CD4-positive, CD25-positive, alpha-beta regulatory T cell (primary cell): ENCODE results near the gene OTOP3. TPM values are rescaled to one million over a fixed set of nuclear protein-coding genes. Genes with fewer than 3 reads are reported as not detected.
"Not testable (repeated sequence)": the region's sequence is repeated elsewhere in the genome, so short reads cannot be mapped to it uniquely, and the experiment has no call there.

Experiments used
- ATAC-seq, 2 donors: fragments of 150-1000 bp; cut with Tn5 transposase; one replicate each; pipeline ENCODE4 v1.10.0; 2021; ENCODE audit warnings: low read depth in 2 of 2, moderate number of reproducible peaks in 2 of 2, moderate library complexity in 1 of 2
- DNase-seq, 3 donors: peaks; one replicate each; pipeline versions ENCODE4 v3.0.0 to v3.0.0-alpha.2; 2012 to 2022; ENCODE audit warnings: mixed read lengths in 1 of 3
- H3K27ac ChIP-seq: one replicate; pipeline ENCODE4 v1.7.0; 2013; ENCODE audit warnings: mild to moderate bottlenecking, low read length; ENCODE audit not compliant: insufficient read depth, poor library complexity, severe bottlenecking
- H3K27me3 ChIP-seq: one replicate; pipeline ENCODE4 v1.7.0; 2013; ENCODE audit warnings: low read length; ENCODE audit not compliant: control insufficient read depth, insufficient read depth
- H3K36me3 ChIP-seq: one replicate; pipeline ENCODE4 v1.7.0; 2013; ENCODE audit warnings: mild to moderate bottlenecking, low read length, moderate library complexity; ENCODE audit not compliant: control insufficient read depth, insufficient read depth
- H3K4me1 ChIP-seq: 2 replicates; pipeline ENCODE4 v1.7.0; 2013; ENCODE audit warnings: mild to moderate bottlenecking, low read length; ENCODE audit not compliant: insufficient read depth, control insufficient read depth, poor library complexity, severe bottlenecking
- H3K4me3 ChIP-seq: one replicate; pipeline ENCODE4 v1.7.0; 2013; ENCODE audit warnings: low read depth, mild to moderate bottlenecking, low read length, moderate library complexity
- H3K9me3 ChIP-seq, 2 experiments: 1 replicate in 1 of 2; 2 replicates in 1 of 2; pipeline ENCODE4 v1.7.0; 2013; ENCODE audit warnings: low read length in 2 of 2, mild to moderate bottlenecking in 1 of 2, moderate library complexity in 1 of 2; ENCODE audit not compliant: control insufficient read depth in 2 of 2
- H3K27ac Mint-ChIP-seq, 3 donors: one replicate each; pipeline ENCODE4 v1.8.0; 2020 to 2022; ENCODE audit warnings: mild to moderate bottlenecking in 3 of 3, mixed read lengths in 3 of 3, moderate library complexity in 2 of 3
- H3K27me3 Mint-ChIP-seq: one replicate; pipeline ENCODE4 v1.8.0; 2022; ENCODE audit warnings: mild to moderate bottlenecking, mixed read lengths
- H3K36me3 Mint-ChIP-seq: one replicate; pipeline ENCODE4 v1.8.0; 2020; ENCODE audit warnings: mixed read lengths
- H3K4me1 Mint-ChIP-seq, 4 donors: one replicate each; pipeline ENCODE4 v1.8.0; 2020 to 2022; ENCODE audit warnings: mixed read lengths in 4 of 4, mild to moderate bottlenecking in 1 of 4
- H3K4me3 Mint-ChIP-seq, 4 donors: one replicate each; pipeline ENCODE4 v1.8.0; 2020 to 2022; ENCODE audit warnings: mild to moderate bottlenecking in 4 of 4, mixed read lengths in 4 of 4, moderate library complexity in 3 of 4
- H3K9me3 Mint-ChIP-seq, 7 donors: one replicate each; pipeline ENCODE4 v1.8.0; 2020 to 2022; ENCODE audit warnings: mixed read lengths in 7 of 7, mild to moderate bottlenecking in 3 of 7, moderate library complexity in 2 of 7
- polyA plus RNA-seq, 4 donors: library from polyadenylated mRNA; unstranded; fragments of 300-500 nt; fragmentation: Illumina TruSeq; gene quantifications; one replicate each; pipeline ENCODE4 v1.2.3, GENCODE V29; 2021
- total RNA-seq: library from RNA; stranded (reverse); gene quantifications from one replicate; pipeline ENCODE4 v1.2.3, GENCODE V29; 2022

The OTOP3 gene
- total and polyA plus RNA-seq, 5 donors from 2014 or later, result not detected

- H3K36me3 Mint-ChIP-seq, result no peaks in the 10 kb centered on the region
- peaks cover 0 to 2% (median 1%) of the 10 kb centered on the region in 4 donors for H3K4me1 Mint-ChIP-seq
- H3K27ac Mint-ChIP-seq, result no peak overlapping the region
- H3K9me3 ChIP-seq, result no peaks in the 10 kb centered on the region
- no peaks in the 10 kb centered on the region for H3K9me3 Mint-ChIP-seq
- no peaks in the 10 kb centered on the region for H3K36me3 ChIP-seq
- H3K27ac ChIP-seq, result no peak overlapping the region
- peaks cover 48% of the 10 kb centered on the region for H3K27me3 Mint-ChIP-seq
- ATAC-seq (no peak), DNase-seq (no peak)
- no peak overlapping the region for H3K4me3 Mint-ChIP-seq
- H3K4me3 ChIP-seq, result no peak overlapping the region
- H3K4me1 ChIP-seq, result peaks cover 2% of the 10 kb centered on the region
- H3K27me3 ChIP-seq, result peaks cover 9% of the 10 kb centered on the region
Measured at GRCh38 chr17:74898376-74898946, 37.2 kb upstream of the OTOP3 start.

GRCh38 chr17:74900208-74900607 is 35.5 kb upstream of the OTOP3 start:
- no peak overlapping the region for H3K27ac Mint-ChIP-seq
- no peak overlapping the region for H3K4me3 ChIP-seq
- DNase-seq (no peak), ATAC-seq (no peak)
- no peaks in the 10 kb centered on the region for H3K4me1 Mint-ChIP-seq
- no peak overlapping the region for H3K4me3 Mint-ChIP-seq
- H3K27me3 ChIP-seq, result peaks cover 9% of the 10 kb centered on the region
- no peaks in the 10 kb centered on the region for H3K36me3 ChIP-seq
- no peak overlapping the region for H3K27ac ChIP-seq
- no peaks in the 10 kb centered on the region for H3K9me3 Mint-ChIP-seq
- no peaks in the 10 kb centered on the region for H3K9me3 ChIP-seq
- H3K27me3 Mint-ChIP-seq, result peaks cover 37% of the 10 kb centered on the region
- no peaks in the 10 kb centered on the region for H3K36me3 Mint-ChIP-seq
- H3K4me1 ChIP-seq, result no peaks in the 10 kb centered on the region

- H3K4me1 Mint-ChIP-seq, result no peaks in the 10 kb centered on the region
- no peak overlapping the region for H3K27ac ChIP-seq
- H3K4me1 ChIP-seq, result no peaks in the 10 kb centered on the region
- H3K4me3 Mint-ChIP-seq, result no peak overlapping the region
- no peaks in the 10 kb centered on the region for H3K9me3 ChIP-seq
- no peak for DNase-seq
- no peak for ATAC-seq
- no peak overlapping the region for H3K27ac Mint-ChIP-seq
- no peaks in the 10 kb centered on the region for H3K36me3 Mint-ChIP-seq
- H3K9me3 Mint-ChIP-seq, result no peaks in the 10 kb centered on the region
- no peaks in the 10 kb centered on the region for H3K36me3 ChIP-seq
- peaks cover 4% of the 10 kb centered on the region for H3K27me3 ChIP-seq
- H3K4me3 ChIP-seq, result no peak overlapping the region
- peaks cover 29% of the 10 kb centered on the region for H3K27me3 Mint-ChIP-seq
Measured at GRCh38 chr17:74901353-74902135, 34.2 kb upstream of the OTOP3 start.

GRCh38 chr17:74903034-74903433 is 32.7 kb upstream of the OTOP3 start:
- Histone ChIP-seq H3K27ac (no peak overlapping the region), H3K27me3 (peaks cover 2% of the 10 kb centered on the region), H3K4me1 (no peaks in the 10 kb centered on the region), H3K9me3 (no peaks in the 10 kb centered on the region), H3K36me3 (no peaks in the 10 kb centered on the region), H3K4me3 (no peak overlapping the region)
- Mint-ChIP-seq H3K27ac (no peak overlapping the region), H3K9me3 (no peaks in the 10 kb centered on the region), H3K4me3 (no peak overlapping the region), H3K36me3 (no peaks in the 10 kb centered on the region), H3K4me1 (no peaks in the 10 kb centered on the region), H3K27me3 (peaks cover 29% of the 10 kb centered on the region)
- ATAC-seq (no peak), DNase-seq (no peak)

GRCh38 chr17:74903671-74904070 is 32.0 kb upstream of the OTOP3 start:
- no peak for ATAC-seq
- Mint-ChIP-seq H3K27ac (no peak overlapping the region), H3K9me3 (no peaks in the 10 kb centered on the region), H3K4me1 (peaks cover 0 to 2% (median 0%) of the 10 kb centered on the region in 4 donors), H3K4me3 (no peak overlapping the region), H3K27me3 (peaks cover 23% of the 10 kb centered on the region), H3K36me3 (no peaks in the 10 kb centered on the region)
- no peaks in the 10 kb centered on the region for H3K36me3 ChIP-seq
- H3K27me3 ChIP-seq, result peaks cover 2% of the 10 kb centered on the region
- H3K4me3 ChIP-seq, result no peak overlapping the region
- no peak overlapping the region for H3K27ac ChIP-seq
- no peak for DNase-seq
- no peaks in the 10 kb centered on the region for H3K4me1 ChIP-seq
- no peaks in the 10 kb centered on the region for H3K9me3 ChIP-seq

- H3K27me3 Mint-ChIP-seq, result peaks cover 14% of the 10 kb centered on the region
- H3K27ac ChIP-seq, result no peak overlapping the region
- DNase-seq, result no peak
- H3K36me3 Mint-ChIP-seq, result no peaks in the 10 kb centered on the region
- no peaks in the 10 kb centered on the region for H3K36me3 ChIP-seq
- H3K9me3 ChIP-seq, result no peaks in the 10 kb centered on the region
- H3K27ac Mint-ChIP-seq, result no peak overlapping the region
- peaks cover 2% of the 10 kb centered on the region for H3K27me3 ChIP-seq
- H3K4me1 Mint-ChIP-seq, result peaks cover 0 to 2% (median 0%) of the 10 kb centered on the region in 4 donors
- no peak for ATAC-seq
- no peaks in the 10 kb centered on the region for H3K4me1 ChIP-seq
- no peaks in the 10 kb centered on the region for H3K9me3 Mint-ChIP-seq
- no peak overlapping the region for H3K4me3 Mint-ChIP-seq
- no peak overlapping the region for H3K4me3 ChIP-seq
Measured at GRCh38 chr17:74904687-74905409, 30.9 kb upstream of the OTOP3 start.

- H3K36me3 Mint-ChIP-seq, H3K4me3 Mint-ChIP-seq: not testable (repeated sequence)
Measured at GRCh38 chr17:74906214-74906793, 29.4 kb upstream of the OTOP3 start.

More at GRCh38 chr17:74906214-74906793, 29.4 kb upstream of the OTOP3 start:
- not testable (repeated sequence) for H3K9me3 ChIP-seq, H3K9me3 Mint-ChIP-seq, H3K27ac ChIP-seq, H3K4me3 ChIP-seq, ATAC-seq, H3K27ac Mint-ChIP-seq, H3K4me1 Mint-ChIP-seq, H3K27me3 Mint-ChIP-seq, H3K36me3 ChIP-seq, H3K27me3 ChIP-seq, H3K4me1 ChIP-seq
- DNase-seq, result peak in 1 of 3 donors; percentile 29
